Uterus (tissue), 2 donors: ENCODE measurements around the gene MB.

Source experiments
- CTCF ChIP-seq, 4 experiments: fragments of 200-600 bp in 2 of 4; fragments of 450-650 bp in 2 of 4; sonication (generic) in 2 of 4; IDR thresholded peaks; one replicate each; pipeline ENCODE4 v1.5.1; 2016 to 2019; ENCODE audit warnings: antibody characterized with exemption in 4 of 4, mild to moderate bottlenecking in 2 of 4, moderate library complexity in 1 of 4
- POLR2A ChIP-seq, 2 donors: fragments of 450-650 bp; IDR thresholded peaks; one replicate each; pipeline ENCODE4 v1.6.1; 2016; ENCODE audit warnings: antibody characterized with exemption in 2 of 2, mild to moderate bottlenecking in 1 of 2, moderate library complexity in 1 of 2

GRCh38 chr22:35656284-35656752, 39.2 kb upstream of the MB start:
- TF ChIP-seq CTCF (IDR thresholded peaks at IDR 0.05) (no peak), POLR2A (IDR thresholded peaks at IDR 0.05) (no peak)
